ENCODE results near the gene FAM53B.

GRCh38 chr10:124587811-124588211 lies 156.4 kb downstream of the FAM53B start:
- TF ChIP-seq POLR2A (IDR thresholded peaks at IDR 0.05; ENCODE audit: low read length) (no peak), GATA1 (IDR thresholded peaks at IDR 0.05; ENCODE audit: low read depth, low read length) (no peak)

Data from erythroblast (primary cell).